GM12865 (cell line): ENCODE measurements around the gene SAAL1.

Experiments used
- DNase-seq: peaks from one replicate; pipeline ENCODE4 v3.0.0; 2010; ENCODE audit warnings: low read depth
- H3K4me3 ChIP-seq: 2 replicates; pipeline ENCODE4 v1.5.1; 2011; ENCODE audit warnings: mild to moderate bottlenecking, low read depth, low read length, control low read depth
- CTCF ChIP-seq: IDR thresholded peaks from 2 replicates; pipeline ENCODE4 v1.5.1; 2011; ENCODE audit warnings: low read length, control low read depth, low read depth, inconsistent platforms; ENCODE audit not compliant: insufficient read depth; ENCODE audit errors: missing control alignments

SAAL1 gene

GRCh38 chr11:18066626-18067025, 39.3 kb downstream of the SAAL1 start:
- no peak for DNase-seq
- no peak overlapping the region for H3K4me3 ChIP-seq
- no peak for TF ChIP-seq CTCF

DNA sequence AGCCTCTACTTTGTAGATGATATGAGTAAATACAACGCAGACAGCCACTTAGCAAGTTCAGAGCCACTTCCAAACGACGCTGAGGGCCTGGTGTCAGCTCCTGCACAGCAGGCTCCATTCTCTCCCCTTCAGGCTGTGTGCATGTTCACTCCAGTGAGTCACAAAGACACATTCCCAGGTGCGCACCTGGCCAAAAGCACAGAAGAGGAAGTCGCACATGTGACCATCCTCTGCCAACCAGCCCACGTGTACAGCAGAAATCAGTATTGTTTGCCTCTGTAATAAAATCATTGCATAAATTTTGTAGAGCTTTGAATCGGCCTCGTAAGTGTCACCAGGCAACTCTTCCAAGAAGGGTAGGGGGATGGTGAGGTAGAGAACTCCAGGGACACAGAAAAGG, 40.3 kb downstream of the SAAL1 start:
- no peak for DNase-seq
- TF ChIP-seq CTCF = no peak
- no peak overlapping the region for H3K4me3 ChIP-seq

DNA sequence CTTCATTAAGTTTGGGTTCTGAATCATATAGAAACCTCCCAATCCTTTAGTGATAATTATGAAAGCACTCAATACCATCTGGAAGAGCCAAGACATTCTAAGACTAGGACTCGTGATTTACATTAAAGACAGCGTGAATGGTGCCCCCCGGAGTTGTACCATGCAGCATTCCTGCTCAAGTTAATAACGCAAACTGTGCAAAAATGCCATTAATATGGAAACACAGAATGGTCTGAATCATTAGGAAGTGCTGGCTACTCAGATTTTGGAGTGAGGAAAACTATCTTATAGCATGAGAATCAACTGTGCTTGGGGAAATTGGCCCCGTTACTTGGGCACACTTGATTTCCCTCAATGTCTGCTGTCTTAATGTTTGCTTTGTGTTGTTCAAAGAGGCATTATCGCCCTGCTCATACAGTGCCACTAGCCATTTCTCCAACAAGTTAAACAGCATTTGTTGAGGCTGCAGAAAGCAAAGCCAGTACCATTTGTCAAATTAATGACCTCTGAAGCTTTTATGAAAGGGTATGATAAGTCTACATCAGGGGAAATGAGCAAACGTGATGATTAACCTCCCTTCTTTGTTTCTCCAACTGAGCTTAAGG, 41.3 kb downstream of the SAAL1 start:
- TF ChIP-seq CTCF = no peak
- H3K4me3 ChIP-seq = no peak overlapping the region

DNA sequence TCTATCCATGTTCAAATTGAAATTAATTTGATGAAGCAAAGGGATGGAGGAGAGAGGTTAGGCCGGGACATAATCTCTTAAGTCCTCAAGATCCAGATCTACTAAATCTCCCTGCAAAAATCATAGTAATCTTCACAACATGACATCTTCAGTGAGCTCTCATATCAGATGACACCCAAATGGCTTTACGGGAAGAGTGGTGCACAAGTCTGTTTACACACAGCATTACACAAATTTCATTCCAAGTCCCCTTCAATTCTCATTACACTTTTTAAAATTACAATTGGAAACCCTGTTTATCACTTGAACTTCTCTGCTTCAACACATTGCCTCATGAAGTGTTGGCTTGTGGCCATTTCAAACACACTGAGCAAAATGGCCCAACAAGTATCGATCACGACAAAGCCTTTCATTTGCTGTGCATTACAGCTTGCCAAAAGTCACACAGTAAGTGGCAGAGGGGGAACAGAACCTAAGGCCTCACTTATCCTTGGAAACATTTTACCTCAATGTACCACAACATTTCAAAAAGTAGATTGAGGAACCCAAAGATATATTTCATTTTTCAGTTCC, 41.9 kb downstream of the SAAL1 start:
- no peak for TF ChIP-seq CTCF
- DNase-seq = no peak
- no peak overlapping the region for H3K4me3 ChIP-seq

More for the DNA sequence above, 41.3 kb downstream of the SAAL1 start:
- no peak for DNase-seq

GRCh38 chr11:18063125-18063524, 42.8 kb downstream of the SAAL1 start:
- H3K4me3 ChIP-seq = no peak overlapping the region
- DNase-seq = no peak

DNA sequence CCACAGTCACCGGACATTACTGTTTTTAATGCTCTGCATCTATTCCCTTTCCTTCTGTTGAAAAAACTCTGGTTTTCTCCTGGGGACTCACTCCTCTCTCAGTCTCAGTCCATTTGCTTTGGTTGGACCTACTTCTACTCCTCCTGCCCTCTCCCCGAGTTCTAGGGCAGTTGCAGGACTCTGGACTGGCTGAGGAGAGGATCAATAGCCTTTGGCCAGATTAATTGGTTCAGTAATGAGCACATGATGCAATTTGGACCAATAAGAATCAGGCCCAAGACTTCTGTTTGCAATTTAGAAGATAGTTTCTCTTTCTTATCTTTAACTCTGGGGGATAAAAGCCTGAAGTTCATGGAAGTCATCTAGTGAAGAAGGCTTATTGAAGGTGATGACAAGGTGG, 44.5 kb downstream of the SAAL1 start:
- no peak for TF ChIP-seq CTCF
- no peak overlapping the region for H3K4me3 ChIP-seq
- DNase-seq = no peak

More at GRCh38 chr11:18063125-18063524, 42.8 kb downstream of the SAAL1 start:
- no peak for TF ChIP-seq CTCF
